A549 treated with GW870086 at 1 μM for 4 hours (cell line): ENCODE results near the gene EMP2. TPM values are rescaled to one million over a fixed set of nuclear protein-coding genes. Genes with fewer than 3 reads are reported as not detected.

Experiments used
- total RNA-seq: library from RNA; stranded (reverse); fragments of 200-300 nt; extraction: Qiagen RNA extraction; gene quantifications from 5 replicates; pipeline ENCODE4 v1.2.3, GENCODE V29; 2022; ENCODE audit warnings: low read depth

The EMP2 gene
- 21.9 to 35.6 TPM (median 31.5 TPM) in 5 replicates for total RNA-seq

GRCh38 chr16:10579965-10580882 is at the start of gene EMP2:
Gene EMP2, minus strand, starts transcription at chr16:10580598. Its CDS starts 32,981 bp downstream, at chr16:10547617.

Other genes starting within 250 kb of the EMP2 start
- 9.4 to 12.8 TPM (median 12.7 TPM) in 5 replicates for gene ATF7IP2, start 194.5 kb downstream of the EMP2 start, total RNA-seq
- gene TEKT5, start 114.3 kb upstream of the EMP2 start, total RNA-seq: 0.14 TPM in 1 of 5 replicates, not detected in the others
- gene NUBP1, start 163.2 kb upstream of the EMP2 start, total RNA-seq: 44.5 to 46.8 TPM (median 45.2 TPM) in 5 replicates
- 0.03 to 0.35 TPM (median 0.15 TPM) in 5 replicates for gene TVP23A, start 238.2 kb upstream of the EMP2 start, total RNA-seq